Skeletal muscle satellite cell (primary cell): ENCODE results near the gene NXT1. TPM values are rescaled to one million over a fixed set of nuclear protein-coding genes. Genes with fewer than 3 reads are reported as not detected.

ENCODE experiments used
- H3K27me3 ChIP-seq: 2 replicates; pipeline ENCODE4 v1.7.0; 2013; ENCODE audit warnings: low read length; ENCODE audit not compliant: control insufficient read depth, insufficient read depth
- H3K36me3 ChIP-seq: 2 replicates; pipeline ENCODE4 v1.7.0; 2013; ENCODE audit warnings: mild to moderate bottlenecking, control low read depth, low read length; ENCODE audit not compliant: insufficient read depth
- H3K4me1 ChIP-seq: 2 replicates; pipeline ENCODE4 v1.7.0; 2013; ENCODE audit warnings: low read length; ENCODE audit not compliant: control insufficient read depth, insufficient read depth
- H3K4me2 ChIP-seq: 2 replicates; pipeline ENCODE4 v1.7.0; 2013; ENCODE audit warnings: mild to moderate bottlenecking, low read length
- H3K4me3 ChIP-seq: 2 replicates; pipeline ENCODE4 v1.7.0; 2013; ENCODE audit warnings: low read length
- H3K9ac ChIP-seq: 2 replicates; pipeline ENCODE4 v1.7.0; 2013; ENCODE audit warnings: mild to moderate bottlenecking, low read depth, low read length, moderate library complexity
- H3K9me3 ChIP-seq: replicated peaks from 2 replicates; pipeline ENCODE4 v1.7.0; 2013; ENCODE audit warnings: mild to moderate bottlenecking, control low read depth, low read length
- small RNA-seq: library from RNA; depleted of rRNA; stranded (forward); fragments of <200 nt; gene quantifications from one replicate; pipeline ENCODE3, GENCODE V24; 2012

Gene NXT1

GRCh38 chr20:23397961-23398360, 47.4 kb downstream of the NXT1 start:
- Histone ChIP-seq H3K27me3 (no peaks in the 10 kb centered on the region), H3K4me2 (no peak overlapping the region), H3K9me3 (no peaks in the 10 kb centered on the region), H3K9ac (no peak overlapping the region), H3K36me3 (peaks cover 36% of the 10 kb centered on the region), H3K4me1 (peaks cover 8% of the 10 kb centered on the region), H3K4me3 (no peak overlapping the region)

- H3K27me3 ChIP-seq: no peaks in the 10 kb centered on the region
- H3K36me3 ChIP-seq: peaks cover 19% of the 10 kb centered on the region
- H3K9ac ChIP-seq: no peak overlapping the region
- no peak overlapping the region for H3K4me2 ChIP-seq
- no peaks in the 10 kb centered on the region for H3K9me3 ChIP-seq
- H3K4me3 ChIP-seq: no peak overlapping the region
- H3K4me1 ChIP-seq: peaks cover 8% of the 10 kb centered on the region
These were observed 49.1 kb downstream of the NXT1 start for GRCh38 chr20:23399568-23400241.

- Histone ChIP-seq H3K4me3 (no peak overlapping the region), H3K27me3 (no peaks in the 10 kb centered on the region), H3K4me1 (peaks cover 8% of the 10 kb centered on the region), H3K9ac (no peak overlapping the region), H3K4me2 (no peak overlapping the region), H3K36me3 (peaks cover 11% of the 10 kb centered on the region), H3K9me3 (no peaks in the 10 kb centered on the region)
These were observed 50.5 kb downstream of the NXT1 start for GRCh38 chr20:23401051-23401450.

GRCh38 chr20:23403751-23404150, 53.2 kb downstream of the NXT1 start:
- no peak overlapping the region for H3K4me3 ChIP-seq
- no peaks in the 10 kb centered on the region for H3K4me1 ChIP-seq
- H3K27me3 ChIP-seq: no peaks in the 10 kb centered on the region
- peaks cover 9% of the 10 kb centered on the region for H3K36me3 ChIP-seq
- H3K4me2 ChIP-seq: no peak overlapping the region
- H3K9ac ChIP-seq: no peak overlapping the region
- H3K9me3 ChIP-seq: no peaks in the 10 kb centered on the region

DNA sequence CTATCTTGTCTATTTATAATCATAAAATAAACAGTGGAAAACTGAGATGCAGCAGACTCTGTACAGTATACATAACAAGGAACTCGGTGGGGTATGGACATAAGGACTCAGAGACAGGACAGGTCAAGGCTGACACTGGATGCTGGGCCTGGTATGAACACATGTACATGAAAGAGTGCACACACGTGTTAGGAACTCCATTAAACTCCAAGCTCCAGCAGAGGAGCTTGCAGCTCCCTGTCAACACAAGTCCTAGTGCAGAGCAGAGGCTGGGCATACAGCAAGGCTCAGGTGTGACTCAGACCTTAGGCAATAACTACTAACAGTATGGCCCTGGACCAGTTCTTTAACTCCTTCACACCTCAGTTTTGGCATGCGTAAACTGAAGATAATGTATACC, 53.6 kb downstream of the NXT1 start:
- Histone ChIP-seq H3K4me3 (no peak overlapping the region), H3K4me1 (no peaks in the 10 kb centered on the region), H3K9me3 (no peaks in the 10 kb centered on the region), H3K4me2 (no peak overlapping the region), H3K27me3 (no peaks in the 10 kb centered on the region), H3K36me3 (peaks cover 9% of the 10 kb centered on the region), H3K9ac (no peak overlapping the region)

Small RNA genes within 50 kb of the gene (small RNA-seq; reads per million reads assigned to genes)
- not detected for gene RNA5SP479
